NCI-H1092 treated with DMSO at 0.1 percent for 48 hours (cell line): ENCODE results near the gene DYSF.

Experiments
- DNase-seq: peaks from one replicate; lab custom pipeline; 2025; lab: John Stamatoyannopoulos, UW

Gene DYSF

GRCh38 chr2:71727562-71727961, 274.2 kb downstream of the DYSF start:
- no peak for DNase-seq

- DNase-seq = no peak
Observed at GRCh38 chr2:71728036-71728435, 274.7 kb downstream of the DYSF start.

- DNase-seq = no peak
Observed at GRCh38 chr2:71730785-71731383, 277.5 kb downstream of the DYSF start.

GRCh38 chr2:71734620-71735019, 281.3 kb downstream of the DYSF start:
- no peak for DNase-seq

- no peak for DNase-seq
Observed at GRCh38 chr2:71735676-71736075, 282.3 kb downstream of the DYSF start.
